Stimulated activated memory B cell treated with anti-CD40 and anti-IgM and Interleukin-4, amounts not matched to agents 10 μg/mL and 1 μg/mL and 100 μg/mL, for 72 hours (primary cell): ENCODE data around the gene SNX13.

Experiments used
- ATAC-seq: fragments of 150-1000 bp; cut with Tn5 transposase; 2 replicates; pipeline ENCODE4 v1.10.0; 2021
- H3K27ac Mint-ChIP-seq: one replicate; pipeline ENCODE4 v1.8.0; 2022; ENCODE audit warnings: mild to moderate bottlenecking, mixed read lengths
- H3K27me3 Mint-ChIP-seq: one replicate; pipeline ENCODE4 v1.8.0; 2022; ENCODE audit warnings: mixed read lengths
- H3K36me3 Mint-ChIP-seq: one replicate; pipeline ENCODE4 v1.8.0; 2022; ENCODE audit warnings: mixed read lengths
- H3K4me1 Mint-ChIP-seq: one replicate; pipeline ENCODE4 v1.8.0; 2022; ENCODE audit warnings: mixed read lengths
- H3K4me3 Mint-ChIP-seq: one replicate; pipeline ENCODE4 v1.8.0; 2022; ENCODE audit warnings: mild to moderate bottlenecking, moderate library complexity, mixed read lengths
- H3K9me3 Mint-ChIP-seq: one replicate; pipeline ENCODE4 v1.8.0; 2022; ENCODE audit warnings: mixed read lengths

SNX13 gene

GRCh38 chr7:17936321-17936720 is 4.0 kb downstream of the SNX13 start:
- Mint-ChIP-seq H3K27ac (peak overlapping the region; percentile 71), H3K4me1 (peaks cover 67% of the 10 kb centered on the region), H3K27me3 (no peaks in the 10 kb centered on the region), H3K4me3 (peak overlapping the region; percentile 50), H3K36me3 (peaks cover 11% of the 10 kb centered on the region), H3K9me3 (no peaks in the 10 kb centered on the region)
- no peak for ATAC-seq

GRCh38 chr7:17934612-17935240 is 5.6 kb downstream of the SNX13 start:
- no peaks in the 10 kb centered on the region for H3K9me3 Mint-ChIP-seq
- H3K27me3 Mint-ChIP-seq, result no peaks in the 10 kb centered on the region
- H3K36me3 Mint-ChIP-seq, result peaks cover 11% of the 10 kb centered on the region
- H3K4me1 Mint-ChIP-seq, result peaks cover 75% of the 10 kb centered on the region
- no peak overlapping the region for H3K4me3 Mint-ChIP-seq
- H3K27ac Mint-ChIP-seq, result peak overlapping the region; percentile 81
- no peak for ATAC-seq

DNA sequence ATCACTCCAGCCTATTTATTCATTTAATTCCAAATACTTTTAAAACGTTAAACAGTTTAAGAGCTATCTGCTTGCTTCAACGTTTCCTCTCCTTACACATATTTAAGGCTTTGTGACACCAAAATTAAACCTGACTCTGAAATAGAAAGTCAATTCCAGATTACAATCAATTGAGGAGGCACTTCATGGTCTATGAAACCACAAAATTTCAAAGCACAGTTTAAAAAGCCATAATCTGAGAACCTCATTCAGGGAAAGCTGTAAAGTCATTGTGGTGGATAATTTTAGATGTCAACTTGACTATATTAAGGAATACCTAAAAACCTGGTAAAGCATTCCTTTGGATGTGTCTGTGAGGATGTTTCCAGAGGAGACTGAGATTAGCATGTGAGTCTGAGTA is 6.2 kb downstream of the SNX13 start:
- H3K4me3 Mint-ChIP-seq, result peak overlapping the region; percentile 9
- no peaks in the 10 kb centered on the region for H3K9me3 Mint-ChIP-seq
- H3K27me3 Mint-ChIP-seq, result no peaks in the 10 kb centered on the region
- no peak for ATAC-seq
- H3K4me1 Mint-ChIP-seq, result peaks cover 77% of the 10 kb centered on the region
- H3K27ac Mint-ChIP-seq, result peak overlapping the region; percentile 81
- peaks cover 11% of the 10 kb centered on the region for H3K36me3 Mint-ChIP-seq

DNA sequence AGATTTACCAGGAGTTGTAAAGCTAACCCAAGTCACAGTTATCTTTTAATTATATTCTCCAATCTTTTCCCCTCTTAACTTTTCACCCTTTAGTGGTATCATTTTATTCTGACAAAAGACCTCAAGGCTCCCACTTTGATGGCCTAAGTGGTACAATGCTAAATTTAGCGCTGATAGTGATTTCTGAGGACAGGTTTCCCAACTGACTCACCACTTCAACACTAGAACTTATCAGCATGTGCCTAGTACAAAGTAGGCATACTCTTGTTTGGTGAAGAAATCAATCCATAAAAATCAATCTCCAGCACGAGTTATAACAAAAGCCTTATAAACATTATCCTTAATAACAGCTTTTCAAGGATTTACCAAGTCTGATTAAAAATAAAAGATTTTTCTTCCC is 7.5 kb downstream of the SNX13 start:
- peaks cover 11% of the 10 kb centered on the region for H3K36me3 Mint-ChIP-seq
- H3K4me3 Mint-ChIP-seq, result no peak overlapping the region
- peak overlapping the region; percentile 81 for H3K27ac Mint-ChIP-seq
- no peaks in the 10 kb centered on the region for H3K27me3 Mint-ChIP-seq
- H3K9me3 Mint-ChIP-seq, result no peaks in the 10 kb centered on the region
- no peak for ATAC-seq
- peaks cover 77% of the 10 kb centered on the region for H3K4me1 Mint-ChIP-seq

- Mint-ChIP-seq H3K36me3 (peaks cover 5% of the 10 kb centered on the region), H3K4me1 (peaks cover 76% of the 10 kb centered on the region), H3K9me3 (no peaks in the 10 kb centered on the region), H3K27ac (peak overlapping the region; percentile 37), H3K27me3 (no peaks in the 10 kb centered on the region), H3K4me3 (no peak overlapping the region)
- no peak for ATAC-seq
Measured at GRCh38 chr7:17931069-17931468, 9.2 kb downstream of the SNX13 start.

GRCh38 chr7:17930546-17930945 is 9.7 kb downstream of the SNX13 start:
- no peak for ATAC-seq
- H3K4me3 Mint-ChIP-seq, result no peak overlapping the region
- peaks cover 5% of the 10 kb centered on the region for H3K36me3 Mint-ChIP-seq
- H3K27ac Mint-ChIP-seq, result peak overlapping the region; percentile 37
- peaks cover 82% of the 10 kb centered on the region for H3K4me1 Mint-ChIP-seq
- no peaks in the 10 kb centered on the region for H3K9me3 Mint-ChIP-seq
- H3K27me3 Mint-ChIP-seq, result no peaks in the 10 kb centered on the region

DNA sequence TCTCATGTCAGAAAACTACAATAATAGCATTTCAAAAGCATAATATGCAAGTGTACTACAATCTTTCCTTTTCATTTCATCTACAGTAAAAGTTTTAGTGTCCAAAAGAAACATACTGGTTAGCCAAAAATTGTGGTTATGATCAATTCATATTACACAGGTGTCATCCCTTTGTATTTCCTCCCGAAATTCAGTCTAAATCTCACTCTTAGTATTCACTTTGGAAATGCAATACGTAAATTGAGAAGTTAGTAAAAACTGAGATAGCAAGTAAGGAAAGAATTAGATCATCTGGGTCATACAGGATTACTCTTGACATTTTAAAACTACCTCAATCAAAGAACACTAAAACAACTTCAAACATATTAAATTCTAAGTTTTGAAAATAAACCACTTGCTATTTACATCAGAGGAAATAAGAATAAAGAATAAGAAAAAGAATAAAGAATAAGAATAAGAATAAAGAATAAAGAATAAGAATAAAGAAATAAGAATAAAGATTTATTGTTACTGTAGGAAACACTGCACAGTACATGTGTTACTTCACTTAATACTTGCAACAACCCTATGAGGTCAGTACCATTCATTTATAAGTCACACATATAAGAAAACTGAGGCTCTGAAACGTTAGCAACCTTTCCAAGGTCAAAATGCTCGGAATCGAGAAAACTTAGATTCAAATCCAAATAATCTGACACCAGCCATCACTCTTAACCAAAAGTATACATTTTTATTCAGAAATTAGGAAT is 10.5 kb downstream of the SNX13 start:
- H3K9me3 Mint-ChIP-seq, result no peaks in the 10 kb centered on the region
- H3K4me1 Mint-ChIP-seq, result peaks cover 83% of the 10 kb centered on the region
- ATAC-seq, result no peak
- H3K27me3 Mint-ChIP-seq, result no peaks in the 10 kb centered on the region
- no peak overlapping the region for H3K27ac Mint-ChIP-seq
- H3K36me3 Mint-ChIP-seq, result peaks cover under 1% of the 10 kb centered on the region
- no peak overlapping the region for H3K4me3 Mint-ChIP-seq

- Mint-ChIP-seq H3K4me3 (no peak overlapping the region), H3K36me3 (no peaks in the 10 kb centered on the region), H3K27me3 (no peaks in the 10 kb centered on the region), H3K9me3 (no peaks in the 10 kb centered on the region), H3K27ac (no peak overlapping the region), H3K4me1 (peaks cover 74% of the 10 kb centered on the region)
- no peak for ATAC-seq
Measured at GRCh38 chr7:17928055-17928454, 12.2 kb downstream of the SNX13 start.

- Mint-ChIP-seq H3K27ac (no peak overlapping the region), H3K4me1 (peaks cover 46% of the 10 kb centered on the region), H3K36me3 (peaks cover 5% of the 10 kb centered on the region), H3K27me3 (no peaks in the 10 kb centered on the region), H3K9me3 (no peaks in the 10 kb centered on the region), H3K4me3 (no peak overlapping the region)
- no peak for ATAC-seq
Measured at GRCh38 chr7:17921857-17922416, 18.4 kb downstream of the SNX13 start.

- no peak overlapping the region for H3K4me3 Mint-ChIP-seq
- no peaks in the 10 kb centered on the region for H3K27me3 Mint-ChIP-seq
- no peak for ATAC-seq
- peaks cover 5% of the 10 kb centered on the region for H3K36me3 Mint-ChIP-seq
- H3K9me3 Mint-ChIP-seq, result no peaks in the 10 kb centered on the region
- peaks cover 19% of the 10 kb centered on the region for H3K4me1 Mint-ChIP-seq
- no peak overlapping the region for H3K27ac Mint-ChIP-seq
Measured at GRCh38 chr7:17917842-17918241, 22.5 kb downstream of the SNX13 start.

DNA sequence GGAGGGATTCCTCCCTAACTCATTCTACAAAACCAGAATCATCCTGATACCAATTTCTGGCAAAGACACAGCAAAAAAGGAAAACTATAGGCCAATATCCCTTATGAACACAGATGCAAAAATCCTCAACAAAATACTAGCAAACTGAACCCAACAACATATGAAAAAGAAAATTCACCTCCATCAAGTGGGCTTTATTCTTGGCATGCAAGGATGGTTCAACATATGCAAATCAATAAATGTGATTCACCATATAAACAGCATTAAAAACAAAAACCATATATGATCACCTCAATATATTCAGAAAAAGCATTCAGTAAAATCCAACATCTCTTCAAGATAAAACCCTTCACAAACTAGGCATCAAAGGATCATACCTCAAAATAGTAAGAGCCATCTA is 23.5 kb downstream of the SNX13 start:
- Mint-ChIP-seq H3K9me3 (no peaks in the 10 kb centered on the region), H3K4me3 (no peak overlapping the region), H3K27ac (no peak overlapping the region), H3K4me1 (peaks cover 15% of the 10 kb centered on the region), H3K27me3 (no peaks in the 10 kb centered on the region), H3K36me3 (peaks cover 11% of the 10 kb centered on the region)
- ATAC-seq, result no peak

DNA sequence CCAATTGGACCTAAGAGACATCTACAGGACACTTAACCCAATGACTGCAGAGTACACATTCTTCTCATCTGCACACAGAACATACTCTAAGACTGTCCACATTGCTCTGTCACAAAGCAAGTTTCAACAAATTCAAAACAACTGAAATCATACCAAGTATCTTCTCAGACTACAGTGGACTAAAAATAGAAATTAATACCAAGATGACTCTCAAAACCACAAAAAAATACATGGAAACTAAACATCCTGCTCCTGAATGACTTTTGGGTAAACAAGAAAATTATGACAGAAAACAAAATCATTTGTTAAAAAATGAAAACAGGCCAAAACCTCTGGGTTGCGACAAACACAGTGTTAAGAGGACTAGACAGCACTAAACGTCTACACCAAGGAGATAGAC is 24.5 kb downstream of the SNX13 start:
- Mint-ChIP-seq H3K9me3 (no peaks in the 10 kb centered on the region), H3K4me1 (peaks cover 8% of the 10 kb centered on the region), H3K27me3 (no peaks in the 10 kb centered on the region), H3K36me3 (peaks cover 15% of the 10 kb centered on the region), H3K4me3 (no peak overlapping the region), H3K27ac (no peak overlapping the region)
- no peak for ATAC-seq

DNA sequence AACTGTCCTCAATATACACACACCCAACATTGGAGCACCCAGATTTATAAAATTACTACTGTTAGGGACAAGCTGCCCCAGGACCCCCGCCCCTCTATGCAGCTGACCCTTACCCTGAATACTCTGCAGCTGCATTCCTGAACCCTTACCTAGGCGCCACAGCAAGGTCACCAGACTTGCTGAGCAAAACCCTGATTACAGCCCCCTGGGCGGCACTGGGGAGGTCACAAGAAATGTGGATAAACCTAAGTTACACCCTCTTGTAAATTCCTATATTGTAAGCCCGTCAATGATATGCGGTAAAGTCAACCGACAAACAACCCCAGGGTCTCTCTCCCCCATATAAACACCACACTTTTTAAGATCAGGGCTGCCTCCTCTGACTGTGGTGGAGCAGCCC is 25.1 kb downstream of the SNX13 start:
- no peak overlapping the region for H3K27ac Mint-ChIP-seq
- no peaks in the 10 kb centered on the region for H3K27me3 Mint-ChIP-seq
- no peak for ATAC-seq
- peaks cover 21% of the 10 kb centered on the region for H3K36me3 Mint-ChIP-seq
- peaks cover 8% of the 10 kb centered on the region for H3K4me1 Mint-ChIP-seq
- H3K9me3 Mint-ChIP-seq, result peaks cover 2% of the 10 kb centered on the region
- no peak overlapping the region for H3K4me3 Mint-ChIP-seq

- Mint-ChIP-seq H3K27me3 (no peaks in the 10 kb centered on the region), H3K9me3 (peaks cover 3% of the 10 kb centered on the region), H3K27ac (no peak overlapping the region), H3K4me3 (no peak overlapping the region), H3K4me1 (peaks cover 21% of the 10 kb centered on the region), H3K36me3 (peaks cover 35% of the 10 kb centered on the region)
- no peak for ATAC-seq
Measured at GRCh38 chr7:17913250-17913649, 27.0 kb downstream of the SNX13 start.

DNA sequence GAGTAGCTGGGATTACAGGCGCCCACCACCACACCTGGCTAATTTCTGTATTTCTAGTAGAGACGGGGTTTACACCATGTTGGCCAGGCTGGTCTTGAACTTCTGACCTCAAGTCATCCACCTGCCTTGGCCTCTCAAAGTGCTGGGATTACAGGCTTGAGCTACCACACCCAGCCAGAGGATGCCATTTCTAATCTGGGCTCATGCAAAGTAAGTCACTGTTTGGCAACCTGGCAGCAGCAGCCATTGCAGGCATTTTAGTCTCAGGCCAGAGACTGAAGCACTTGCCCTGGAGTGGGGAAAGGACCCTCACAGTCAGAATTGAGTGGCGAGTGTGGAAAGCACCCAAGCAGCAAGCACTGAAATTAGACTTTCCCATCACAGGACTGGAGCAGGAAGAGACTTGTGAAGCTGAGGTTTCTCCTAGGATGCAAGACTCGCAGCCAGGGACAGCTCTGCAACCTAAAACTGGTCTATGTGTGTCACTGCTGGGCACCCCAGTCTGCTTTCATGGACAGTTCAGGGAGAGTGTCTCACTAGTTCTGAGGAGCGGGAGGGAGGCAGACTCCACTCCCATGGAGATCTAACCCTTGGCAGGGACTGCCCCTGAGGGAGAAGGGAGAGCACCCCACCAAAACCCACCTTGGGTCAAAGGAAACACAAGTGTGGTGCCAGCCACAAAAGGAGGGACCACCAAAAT is 27.6 kb downstream of the SNX13 start:
- H3K36me3 Mint-ChIP-seq, result peaks cover 40% of the 10 kb centered on the region
- no peak overlapping the region for H3K27ac Mint-ChIP-seq
- no peak for ATAC-seq
- H3K4me3 Mint-ChIP-seq, result no peak overlapping the region
- H3K4me1 Mint-ChIP-seq, result peaks cover 27% of the 10 kb centered on the region
- H3K27me3 Mint-ChIP-seq, result no peaks in the 10 kb centered on the region
- peaks cover 3% of the 10 kb centered on the region for H3K9me3 Mint-ChIP-seq
